Calu3 (cell line): ENCODE measurements around the gene ELP2. TPM values are rescaled to one million over a fixed set of nuclear protein-coding genes. Genes with fewer than 3 reads are reported as not detected.

ENCODE experiments used
- BruUV-seq: library from RNA; stranded (reverse); fragments of 400-500 nt; replicated peaks from 2 replicates; lab custom pipeline; 2021; lab: Mats Ljungman, UMichigan
- CTCF ChIA-PET: fragments of 300-600 bp; sonication (Branson Sonifier 250); formaldehyde crosslinking; loops from one replicate; lab custom pipeline; 2022; ENCODE audit warnings: antibody characterized with exemption; lab: Charles Lee
- DNase-seq: peaks from one replicate; pipeline ENCODE4 v3.0.0; 2022
- H3K27ac Mint-ChIP-seq: one replicate; pipeline ENCODE4 v1.8.0; 2022; ENCODE audit warnings: mixed read lengths; ENCODE audit not compliant: unreplicated experiment
- H3K27me3 Mint-ChIP-seq: one replicate; pipeline ENCODE4 v1.8.0; 2022; ENCODE audit warnings: mixed read lengths; ENCODE audit not compliant: unreplicated experiment
- H3K36me3 Mint-ChIP-seq: one replicate; pipeline ENCODE4 v1.8.0; 2022; ENCODE audit warnings: mild to moderate bottlenecking, moderate library complexity, mixed read lengths; ENCODE audit not compliant: insufficient read depth, unreplicated experiment
- H3K4me1 Mint-ChIP-seq: one replicate; pipeline ENCODE4 v1.8.0; 2022; ENCODE audit warnings: mild to moderate bottlenecking, low read depth, mixed read lengths; ENCODE audit not compliant: unreplicated experiment
- H3K4me3 Mint-ChIP-seq: one replicate; pipeline ENCODE4 v1.8.0; 2022; ENCODE audit warnings: mild to moderate bottlenecking, low read depth, moderate library complexity, mixed read lengths; ENCODE audit not compliant: unreplicated experiment
- H3K9me3 Mint-ChIP-seq: one replicate; pipeline ENCODE4 v1.8.0; 2022; ENCODE audit warnings: low read depth, mixed read lengths; ENCODE audit not compliant: unreplicated experiment
- intact Hi-C: fragments of 100-400 bp; cut with micrococcal nuclease; formaldehyde crosslinking; loops from one replicate; pipeline ENCODE4 v1.10.0; 2022; ENCODE audit not compliant: unreplicated experiment
- total RNA-seq: library from RNA; stranded (reverse); gene quantifications from 2 replicates; pipeline ENCODE4 v1.2.3, GENCODE V29; 2022
- TF ChIP-seq, protein P1 (sequence below): fragments of 200-600 bp; IDR thresholded peaks from one replicate; pipeline ENCODE4 v1.8.0; 2022; ENCODE audit warnings: antibody characterized with exemption; ENCODE audit not compliant: unreplicated experiment

ELP2 gene
- total RNA-seq, 1 experiment from 2014 or later = 82.2 TPM

DNA sequence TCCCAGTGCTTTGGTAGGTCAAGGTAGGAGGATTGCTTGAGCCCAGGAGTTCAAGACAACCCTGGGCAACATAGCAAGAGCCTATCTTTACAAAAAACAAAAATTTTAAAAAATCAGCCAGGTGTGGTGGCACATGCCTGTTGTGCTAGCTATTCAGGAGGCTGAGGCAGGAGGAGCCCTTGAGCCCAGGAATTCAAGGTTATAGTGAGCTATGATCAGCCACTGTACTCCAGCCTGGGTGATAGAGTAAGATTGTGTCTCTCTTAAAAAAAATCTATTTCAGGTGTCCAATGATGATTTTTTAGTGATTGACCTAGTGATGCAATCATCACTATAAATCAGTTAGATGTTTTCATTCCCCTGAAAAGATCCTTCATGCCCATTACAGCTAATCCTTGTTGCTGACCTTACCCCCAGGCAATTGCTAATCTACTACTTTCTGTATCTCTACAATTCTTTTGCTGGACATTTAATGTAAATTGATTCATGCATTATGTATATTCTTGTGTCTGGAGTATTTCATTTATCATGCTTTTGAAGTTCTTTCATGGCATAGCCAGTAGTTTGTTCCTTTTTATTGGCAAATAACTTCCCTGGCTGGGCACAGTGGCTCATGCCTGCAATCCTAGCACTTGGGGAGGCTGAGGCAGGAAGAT, 67.9 kb downstream of the ELP2 start:
- TF ChIP-seq, protein P1, sequence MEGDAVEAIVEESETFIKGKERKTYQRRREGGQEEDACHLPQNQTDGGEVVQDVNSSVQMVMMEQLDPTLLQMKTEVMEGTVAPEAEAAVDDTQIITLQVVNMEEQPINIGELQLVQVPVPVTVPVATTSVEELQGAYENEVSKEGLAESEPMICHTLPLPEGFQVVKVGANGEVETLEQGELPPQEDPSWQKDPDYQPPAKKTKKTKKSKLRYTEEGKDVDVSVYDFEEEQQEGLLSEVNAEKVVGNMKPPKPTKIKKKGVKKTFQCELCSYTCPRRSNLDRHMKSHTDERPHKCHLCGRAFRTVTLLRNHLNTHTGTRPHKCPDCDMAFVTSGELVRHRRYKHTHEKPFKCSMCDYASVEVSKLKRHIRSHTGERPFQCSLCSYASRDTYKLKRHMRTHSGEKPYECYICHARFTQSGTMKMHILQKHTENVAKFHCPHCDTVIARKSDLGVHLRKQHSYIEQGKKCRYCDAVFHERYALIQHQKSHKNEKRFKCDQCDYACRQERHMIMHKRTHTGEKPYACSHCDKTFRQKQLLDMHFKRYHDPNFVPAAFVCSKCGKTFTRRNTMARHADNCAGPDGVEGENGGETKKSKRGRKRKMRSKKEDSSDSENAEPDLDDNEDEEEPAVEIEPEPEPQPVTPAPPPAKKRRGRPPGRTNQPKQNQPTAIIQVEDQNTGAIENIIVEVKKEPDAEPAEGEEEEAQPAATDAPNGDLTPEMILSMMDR = no peak
- CTCF ChIA-PET = interaction anchor here (1.1 kb wide), 1 partner anchor 9 kb away, joined by 3 read pairs; no protein-coding TSS in a partner anchor
- Mint-ChIP-seq H3K27ac (no peak overlapping the region), H3K4me3 (no peak overlapping the region), H3K27me3 (no peaks in the 10 kb centered on the region), H3K9me3 (no peaks in the 10 kb centered on the region), H3K4me1 (no peaks in the 10 kb centered on the region), H3K36me3 (peaks cover 46% of the 10 kb centered on the region)
- no peak for DNase-seq
- intact Hi-C loops = no loop called here
- BruUV-seq = no TSS peak

DNA sequence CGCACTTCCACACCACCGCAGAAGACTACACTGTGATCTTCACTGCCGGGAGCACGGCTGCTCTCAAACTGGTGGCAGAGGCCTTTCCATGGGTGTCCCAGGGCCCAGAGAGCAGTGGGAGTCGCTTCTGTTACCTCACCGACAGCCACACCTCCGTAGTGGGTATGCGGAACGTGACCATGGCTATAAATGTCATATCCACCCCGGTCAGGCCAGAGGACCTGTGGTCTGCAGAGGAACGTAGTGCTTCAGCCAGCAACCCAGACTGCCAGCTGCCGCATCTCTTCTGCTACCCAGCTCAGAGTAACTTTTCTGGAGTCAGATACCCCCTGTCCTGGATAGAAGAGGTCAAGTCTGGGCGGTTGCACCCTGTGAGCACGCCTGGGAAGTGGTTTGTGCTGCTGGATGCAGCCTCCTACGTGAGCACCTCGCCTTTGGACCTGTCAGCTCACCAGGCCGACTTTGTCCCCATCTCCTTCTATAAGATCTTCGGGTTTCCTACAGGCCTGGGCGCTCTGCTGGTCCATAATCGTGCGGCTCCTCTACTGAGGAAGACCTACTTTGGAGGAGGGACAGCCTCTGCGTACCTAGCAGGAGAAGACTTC, 70.1 kb downstream of the ELP2 start:
- TF ChIP-seq, protein P1 = no peak
- H3K4me1 Mint-ChIP-seq = no peaks in the 10 kb centered on the region
- no peak overlapping the region for H3K4me3 Mint-ChIP-seq
- intact Hi-C loops = no loop called here
- no peaks in the 10 kb centered on the region for H3K9me3 Mint-ChIP-seq
- H3K36me3 Mint-ChIP-seq = peaks cover 49% of the 10 kb centered on the region
- CTCF ChIA-PET = no interaction called here
- no peaks in the 10 kb centered on the region for H3K27me3 Mint-ChIP-seq
- no TSS peak for BruUV-seq
- no peak overlapping the region for H3K27ac Mint-ChIP-seq
- no peak for DNase-seq

DNA sequence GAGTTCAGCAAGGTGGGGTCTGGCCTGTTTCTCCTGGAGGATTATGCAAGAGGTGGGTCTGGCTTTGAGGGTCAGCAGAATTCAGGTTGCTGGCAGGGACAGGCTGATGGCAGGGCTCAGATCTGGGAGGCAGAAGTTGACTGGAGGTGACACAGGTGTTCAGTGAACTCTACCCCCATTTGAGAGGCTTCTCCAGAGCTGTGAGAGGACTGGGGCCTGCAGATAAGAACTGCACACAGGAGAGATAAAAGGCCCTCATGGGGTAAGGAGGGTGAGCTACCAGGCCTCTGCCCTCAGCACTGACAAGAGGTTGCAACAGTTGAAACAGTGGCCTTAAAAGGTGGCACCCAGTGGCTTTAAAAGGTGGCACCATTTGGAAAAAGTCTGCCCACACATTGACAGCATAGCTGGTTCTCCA, 70.7 kb downstream of the ELP2 start:
- BruUV-seq = no TSS peak
- peaks cover 52% of the 10 kb centered on the region for H3K36me3 Mint-ChIP-seq
- no peaks in the 10 kb centered on the region for H3K27me3 Mint-ChIP-seq

DNA sequence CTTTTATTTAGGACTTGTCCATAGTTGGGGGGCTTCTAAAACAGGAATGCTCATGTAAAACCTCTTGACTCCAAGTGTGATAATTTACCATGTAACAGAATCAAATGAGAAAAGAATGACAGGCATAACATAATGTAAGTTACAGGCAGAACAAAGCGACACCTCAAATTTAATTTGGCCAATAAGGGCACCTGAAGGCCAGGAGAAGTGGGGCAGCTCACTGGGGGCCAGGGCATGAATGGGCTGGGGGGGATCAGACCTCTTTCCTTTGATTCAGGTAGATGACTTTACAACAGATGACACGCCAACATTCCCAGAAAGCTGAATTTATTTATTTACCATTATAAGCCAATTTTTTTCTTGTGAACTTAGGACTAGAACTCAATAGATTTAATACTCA, 72.1 kb downstream of the ELP2 start:
- no peaks in the 10 kb centered on the region for H3K9me3 Mint-ChIP-seq
- DNase-seq = no peak
- H3K36me3 Mint-ChIP-seq = peaks cover 55% of the 10 kb centered on the region
- H3K4me1 Mint-ChIP-seq = no peaks in the 10 kb centered on the region
- H3K27ac Mint-ChIP-seq = no peak overlapping the region
- no peak overlapping the region for H3K4me3 Mint-ChIP-seq
- intact Hi-C loops = no loop called here
- TF ChIP-seq, protein P1 = no peak
- CTCF ChIA-PET = no interaction called here
- H3K27me3 Mint-ChIP-seq = no peaks in the 10 kb centered on the region
- BruUV-seq = no TSS peak

More for the DNA sequence above, 70.7 kb downstream of the ELP2 start:
- TF ChIP-seq, protein P1 = no peak
- no peak overlapping the region for H3K4me3 Mint-ChIP-seq
- no peak for DNase-seq
- CTCF ChIA-PET = no interaction called here
- no peaks in the 10 kb centered on the region for H3K9me3 Mint-ChIP-seq
- no peak overlapping the region for H3K27ac Mint-ChIP-seq
- H3K4me1 Mint-ChIP-seq = no peaks in the 10 kb centered on the region
- intact Hi-C loops = no loop called here
